Esophagus mucosa (tissue), 1 donor: ENCODE measurements around the gene PLK5. TPM values are rescaled to one million over a fixed set of nuclear protein-coding genes. Genes with fewer than 3 reads are reported as not detected.
A peak's percentile ranks its signal among the peaks of the same experiment; 100 is the strongest.
"Not testable (repeated sequence)": the region's sequence is repeated elsewhere in the genome, so short reads cannot be mapped to it uniquely, and the experiment has no call there.

Experiments
- ATAC-seq: fragments of 200-7000 bp; cut with Tn5 transposase; one replicate; pipeline ENCODE4 v1.9.1; 2020
- total RNA-seq: library from RNA; stranded (reverse); gene quantifications from one replicate; pipeline ENCODE4 v1.2.4, GENCODE V29; 2023
- donor health status: DM: yes; HTN: yes; CAD: no.

Gene PLK5
- total RNA-seq, 1 donor from 2014 or later: not detected

DNA sequence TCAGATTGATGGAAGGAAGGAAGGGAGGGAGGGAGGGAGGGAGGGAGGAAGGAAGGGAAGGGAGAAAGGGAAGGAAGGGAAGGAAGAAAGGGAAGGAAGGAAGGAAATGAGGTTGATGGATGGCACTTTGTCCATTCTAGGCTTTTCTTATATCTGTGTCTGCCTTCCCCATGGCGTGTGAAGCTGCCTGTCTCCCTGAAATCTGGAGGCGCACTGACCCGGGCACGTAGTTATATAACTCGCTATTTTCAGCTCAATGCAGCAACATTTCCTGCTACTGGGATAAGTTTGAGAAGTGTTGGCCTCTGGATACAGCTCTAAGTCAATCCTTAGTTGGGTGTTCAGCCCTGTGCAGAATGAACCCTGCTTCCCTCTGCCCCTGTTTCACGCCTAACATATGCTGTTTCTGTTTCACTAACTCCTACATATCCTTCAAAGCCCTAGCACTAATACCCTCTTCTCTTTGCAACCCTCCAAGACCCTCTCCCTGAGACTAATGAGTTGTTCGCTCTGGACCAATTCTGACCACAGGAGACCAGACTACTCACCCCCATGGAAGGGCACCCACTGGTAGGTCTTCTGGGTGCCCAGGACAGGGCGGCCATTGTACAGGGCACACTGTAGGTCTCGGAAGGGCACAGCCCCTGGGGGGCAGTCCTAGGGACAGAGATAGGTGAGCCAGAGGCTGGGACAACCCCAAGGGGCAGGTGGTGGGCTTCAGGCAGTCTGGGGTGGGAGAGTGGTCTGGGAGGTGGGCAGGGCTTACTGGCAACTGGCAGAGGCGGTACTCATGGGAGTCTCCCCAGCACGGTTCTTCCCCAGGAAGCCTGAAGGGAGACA lies 14.1 kb upstream of the PLK5 start:
- ATAC-seq: no peak

DNA sequence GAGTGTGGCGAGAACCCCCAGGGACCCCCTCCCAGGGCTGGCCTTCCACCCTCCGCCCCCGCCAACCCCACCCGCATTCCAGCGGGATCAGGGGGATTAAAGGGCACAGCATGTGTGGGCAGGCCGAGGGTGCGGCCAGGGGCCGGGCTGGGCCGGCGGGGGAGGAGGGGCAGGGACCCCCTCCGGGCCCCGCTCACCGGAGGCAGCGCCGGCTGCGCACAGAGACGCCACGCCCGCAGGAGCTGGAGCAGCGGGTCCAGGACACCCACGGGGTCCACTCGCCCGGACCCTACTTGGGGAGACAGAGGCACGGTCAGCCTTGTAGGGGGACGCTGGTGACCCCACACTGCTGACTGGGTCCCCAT lies 13.5 kb upstream of the PLK5 start:
- ATAC-seq: peak; percentile 4

GRCh38 chr19:1510807-1511206 lies 13.1 kb upstream of the PLK5 start:
- ATAC-seq: no peak

DNA sequence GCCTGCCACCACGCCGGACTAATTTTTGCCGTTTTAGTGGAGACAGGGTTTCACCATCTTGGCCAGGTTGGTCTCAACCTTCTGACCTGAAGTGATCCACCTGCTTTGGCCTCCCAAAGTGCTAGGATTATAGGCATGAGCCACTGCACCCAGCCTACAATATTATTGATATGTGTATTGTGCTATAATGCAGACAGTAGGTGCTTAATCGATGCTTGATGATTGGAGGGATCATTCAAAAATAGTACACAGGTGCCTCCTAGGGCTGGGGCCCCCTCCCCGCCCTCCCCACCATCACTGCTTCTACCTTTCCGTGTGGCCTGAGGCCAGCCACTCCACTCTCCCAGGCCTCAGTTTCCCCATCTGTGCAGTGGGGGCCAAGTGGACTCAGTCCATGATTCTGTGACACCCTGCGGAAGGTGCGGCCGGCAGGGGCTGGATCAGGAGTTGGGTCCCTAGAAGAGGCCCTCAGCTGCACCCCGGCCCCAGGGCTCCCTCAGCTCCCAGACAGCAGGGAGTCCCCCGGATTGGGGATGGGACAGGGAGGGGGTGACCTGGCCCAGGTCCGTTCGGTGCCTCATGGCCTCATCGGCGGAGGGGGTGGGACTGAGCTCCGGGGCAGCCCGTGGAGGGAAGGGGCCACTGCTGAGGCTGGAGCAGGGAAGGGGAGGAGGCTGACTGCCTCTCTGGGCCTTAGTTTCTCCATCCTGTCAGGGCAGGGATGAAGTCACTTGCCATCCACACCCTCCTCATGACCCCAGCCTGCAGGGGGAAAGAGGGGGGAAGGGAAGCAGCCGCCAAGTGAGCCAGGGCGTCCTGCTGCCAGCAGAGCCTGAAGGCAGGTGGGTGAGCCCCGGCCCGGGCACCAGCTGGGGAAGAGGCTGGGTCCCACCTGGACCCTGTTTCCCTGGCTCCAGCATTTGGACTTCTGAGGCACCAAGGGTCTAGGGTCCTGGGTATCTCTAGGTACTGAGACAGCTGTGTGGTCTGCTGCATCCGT lies 12.3 kb upstream of the PLK5 start:
- ATAC-seq: no peak

GRCh38 chr19:1512671-1513498 lies 11.0 kb upstream of the PLK5 start, which contains the start of gene ADAMTSL5:
Gene ADAMTSL5, minus strand, starts transcription at chr19:1513019. Its CDS starts 2,076 bp downstream, at chr19:1510943.
- peak; percentile 61 for ATAC-seq

DNA sequence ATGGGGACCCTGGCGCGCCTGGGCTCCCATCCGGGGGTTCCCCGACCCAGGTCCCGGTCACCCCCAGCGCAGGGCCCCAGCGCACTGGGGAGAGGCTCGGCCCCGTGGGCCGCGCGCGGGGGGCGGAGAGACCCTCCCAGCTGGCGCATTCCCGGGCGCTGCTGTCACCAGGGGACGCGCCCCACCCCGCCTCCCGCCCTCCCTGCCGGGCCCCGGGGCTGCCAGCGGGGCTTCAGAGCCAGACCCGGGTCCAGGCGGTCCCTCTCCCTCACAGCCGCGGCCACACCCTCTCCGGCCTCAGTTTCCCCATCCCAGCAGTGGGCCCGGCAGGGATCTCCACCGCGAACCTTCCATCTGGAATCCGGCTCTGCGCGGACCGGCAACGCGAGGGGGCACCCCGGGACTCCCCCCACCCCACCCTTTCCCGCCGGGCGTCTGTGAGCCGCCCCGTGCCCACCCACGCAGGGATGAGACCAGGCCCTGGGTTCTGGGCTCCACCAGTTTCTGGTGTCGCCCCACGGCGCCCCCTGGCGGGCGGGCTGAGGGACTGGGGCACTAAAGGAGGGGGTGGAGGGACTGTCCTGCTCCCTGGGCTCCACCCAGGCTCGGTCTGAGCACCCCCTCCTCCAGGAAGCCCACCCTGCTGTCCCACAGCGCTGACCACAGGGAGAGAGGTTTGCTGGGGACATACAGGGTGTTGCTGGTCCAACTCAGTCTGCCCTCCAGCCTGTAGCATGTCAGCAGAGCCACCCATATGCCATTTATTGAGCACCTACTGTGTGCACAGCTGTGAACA lies 10.2 kb upstream of the PLK5 start:
- ATAC-seq: peak; percentile 53

DNA sequence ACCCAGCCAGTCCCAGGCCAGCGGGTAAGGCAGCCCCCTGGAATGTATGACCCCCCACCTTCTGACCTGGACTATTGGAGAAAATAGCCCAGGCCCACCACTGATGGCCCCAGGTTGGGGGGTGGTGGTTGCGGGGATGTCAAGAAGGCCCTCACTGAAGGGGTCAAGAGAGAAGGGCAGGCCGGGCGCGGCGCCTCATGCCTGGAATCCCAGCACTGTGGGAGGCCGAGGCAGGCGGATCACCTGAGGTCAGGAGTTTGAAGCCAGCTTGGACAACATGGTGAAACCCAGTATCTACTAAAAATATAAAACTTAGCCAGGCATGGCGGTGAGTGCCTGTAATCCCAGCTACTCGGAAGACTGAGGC lies 9.6 kb upstream of the PLK5 start:
- ATAC-seq: no peak

- no peak for ATAC-seq
Measured at GRCh38 chr19:1514986-1515721, 8.7 kb upstream of the PLK5 start.

DNA sequence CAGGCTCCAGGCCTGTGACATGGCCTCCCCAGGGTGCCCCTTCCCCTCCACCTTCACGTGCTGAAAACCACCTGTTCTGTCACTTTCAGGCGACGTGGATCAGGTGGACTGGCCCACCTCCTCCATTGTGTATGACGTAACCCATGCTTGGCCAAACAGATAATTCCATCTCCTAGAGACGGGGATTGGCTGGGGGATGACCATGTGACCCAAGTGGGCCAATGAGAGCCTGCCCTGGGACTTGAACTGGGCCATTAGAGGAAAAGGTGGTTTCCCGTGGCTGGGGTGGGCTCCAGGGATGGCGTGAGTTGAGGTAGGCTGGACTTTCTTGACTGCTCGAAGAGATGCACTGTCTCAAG lies 7.5 kb upstream of the PLK5 start:
- ATAC-seq: no peak

GRCh38 chr19:1518471-1518870 lies 5.4 kb upstream of the PLK5 start:
- ATAC-seq: no peak

DNA sequence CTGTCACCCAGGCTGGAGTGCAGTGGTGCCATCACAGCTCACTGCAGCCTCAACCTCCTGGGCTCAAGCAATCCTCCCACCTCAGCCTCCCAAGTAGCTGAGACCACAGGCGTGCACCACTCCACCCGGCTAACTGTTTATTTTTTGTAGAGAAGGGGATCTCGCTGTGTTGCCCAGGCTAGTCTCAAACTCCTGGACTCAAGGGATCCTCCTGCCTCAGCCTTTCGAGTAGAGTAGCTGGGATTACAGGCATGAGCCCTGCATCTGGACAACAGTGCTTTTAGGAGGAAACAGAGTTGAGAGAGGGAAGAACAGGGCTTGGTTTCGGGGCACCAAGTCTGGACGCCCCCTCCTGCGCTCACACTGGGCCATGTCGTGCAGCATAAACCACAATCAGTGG lies 4.1 kb upstream of the PLK5 start:
- not testable (repeated sequence) for ATAC-seq

DNA sequence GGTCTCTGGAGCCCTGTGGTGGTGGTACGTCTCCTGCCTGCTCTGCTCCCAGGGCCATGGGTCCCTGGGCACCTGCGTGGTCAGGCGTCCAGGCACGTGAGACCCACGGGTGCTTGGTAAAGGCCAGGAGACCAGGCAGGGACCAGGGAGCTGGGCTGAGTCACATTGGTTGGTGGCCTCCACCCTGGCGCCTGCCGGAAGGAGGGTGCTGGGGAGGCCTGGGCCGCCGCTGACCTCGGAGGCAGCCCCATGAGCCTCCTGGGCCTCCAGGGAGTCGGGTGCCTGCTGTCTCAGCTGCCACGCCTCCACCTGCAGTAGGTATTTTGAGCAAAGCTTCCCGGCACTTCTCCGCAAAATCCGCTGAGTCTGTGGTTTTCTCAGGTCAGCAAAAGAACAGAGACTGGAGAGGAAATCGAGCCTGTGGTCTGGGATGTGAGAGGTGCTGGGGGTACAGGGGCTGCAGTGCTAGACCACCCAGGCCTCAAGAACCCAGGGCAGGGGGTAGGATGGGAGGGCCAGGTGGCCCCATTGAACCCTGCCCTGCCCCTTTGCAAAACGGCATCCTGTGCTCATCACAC lies 3.6 kb upstream of the PLK5 start:
- no peak for ATAC-seq

DNA sequence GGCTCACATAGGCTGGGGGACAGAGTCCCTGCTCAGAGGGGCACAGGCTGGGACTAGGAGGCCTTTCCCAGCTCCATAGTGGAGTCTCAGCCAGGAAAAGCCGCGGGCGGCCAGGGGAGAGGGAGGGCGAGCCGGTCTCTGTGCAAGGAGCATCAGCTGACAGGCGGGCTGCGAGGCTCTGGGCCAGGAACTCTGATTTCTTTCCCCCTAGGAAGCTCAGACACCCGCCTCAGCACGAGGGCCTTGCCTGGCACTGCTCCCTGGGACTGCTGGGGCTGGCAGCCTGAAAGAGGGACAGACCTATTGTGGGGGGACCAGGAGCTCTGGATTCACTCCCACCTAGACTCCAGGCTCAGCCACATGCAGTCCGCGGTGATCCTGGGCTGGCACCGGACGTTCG lies 2.2 kb upstream of the PLK5 start:
- no peak for ATAC-seq

DNA sequence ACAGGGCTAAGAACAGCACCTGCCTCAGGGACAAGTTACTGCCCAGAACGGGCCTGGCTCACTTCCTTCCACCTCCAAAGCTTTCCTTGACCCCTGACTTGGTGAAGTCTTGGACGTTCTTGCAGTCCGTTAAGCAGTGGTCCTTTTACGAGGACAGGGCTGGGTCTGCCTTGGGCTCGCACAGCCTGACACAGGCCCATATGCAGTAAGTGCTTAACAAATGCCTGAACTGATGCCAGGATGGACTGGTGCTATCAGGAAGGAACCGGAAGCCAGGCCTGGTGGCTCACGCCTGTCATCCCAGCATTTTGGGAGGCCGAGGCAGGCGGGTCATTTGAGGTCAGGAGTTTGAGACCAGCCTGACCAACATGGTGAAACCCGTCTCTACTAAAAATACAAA lies 1.8 kb upstream of the PLK5 start:
- no peak for ATAC-seq

- no peak for ATAC-seq
Measured at GRCh38 chr19:1522838-1523237, 1.0 kb upstream of the PLK5 start.

GRCh38 chr19:1524287-1524971 lies 552 bp downstream of the PLK5 start:
- ATAC-seq: no peak

DNA sequence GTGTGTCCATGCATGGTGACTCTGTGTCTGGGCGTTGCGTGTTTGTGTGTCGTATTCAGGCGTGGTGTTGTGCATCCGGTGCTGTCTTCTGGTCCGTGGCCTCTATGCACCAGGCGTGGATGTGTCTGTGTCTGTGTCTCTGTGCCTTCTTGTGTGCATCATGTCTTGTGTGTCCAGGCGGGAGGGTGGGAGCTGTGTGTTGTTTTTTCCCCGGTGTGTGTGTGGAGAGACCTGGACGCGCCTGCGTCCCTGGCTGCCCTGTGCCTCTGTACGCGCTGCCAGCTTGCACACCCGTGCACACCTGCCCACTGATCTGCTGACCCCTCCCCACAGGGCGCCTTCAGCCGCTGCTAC lies 1.1 kb downstream of the PLK5 start:
- no peak for ATAC-seq

GRCh38 chr19:1525343-1525742 lies 1.5 kb downstream of the PLK5 start:
- ATAC-seq: no peak

GRCh38 chr19:1526066-1526778 lies 2.3 kb downstream of the PLK5 start:
- ATAC-seq: no peak
